Measurements from ENCODE around the gene NPDC1.

Gene NPDC1

DNA sequence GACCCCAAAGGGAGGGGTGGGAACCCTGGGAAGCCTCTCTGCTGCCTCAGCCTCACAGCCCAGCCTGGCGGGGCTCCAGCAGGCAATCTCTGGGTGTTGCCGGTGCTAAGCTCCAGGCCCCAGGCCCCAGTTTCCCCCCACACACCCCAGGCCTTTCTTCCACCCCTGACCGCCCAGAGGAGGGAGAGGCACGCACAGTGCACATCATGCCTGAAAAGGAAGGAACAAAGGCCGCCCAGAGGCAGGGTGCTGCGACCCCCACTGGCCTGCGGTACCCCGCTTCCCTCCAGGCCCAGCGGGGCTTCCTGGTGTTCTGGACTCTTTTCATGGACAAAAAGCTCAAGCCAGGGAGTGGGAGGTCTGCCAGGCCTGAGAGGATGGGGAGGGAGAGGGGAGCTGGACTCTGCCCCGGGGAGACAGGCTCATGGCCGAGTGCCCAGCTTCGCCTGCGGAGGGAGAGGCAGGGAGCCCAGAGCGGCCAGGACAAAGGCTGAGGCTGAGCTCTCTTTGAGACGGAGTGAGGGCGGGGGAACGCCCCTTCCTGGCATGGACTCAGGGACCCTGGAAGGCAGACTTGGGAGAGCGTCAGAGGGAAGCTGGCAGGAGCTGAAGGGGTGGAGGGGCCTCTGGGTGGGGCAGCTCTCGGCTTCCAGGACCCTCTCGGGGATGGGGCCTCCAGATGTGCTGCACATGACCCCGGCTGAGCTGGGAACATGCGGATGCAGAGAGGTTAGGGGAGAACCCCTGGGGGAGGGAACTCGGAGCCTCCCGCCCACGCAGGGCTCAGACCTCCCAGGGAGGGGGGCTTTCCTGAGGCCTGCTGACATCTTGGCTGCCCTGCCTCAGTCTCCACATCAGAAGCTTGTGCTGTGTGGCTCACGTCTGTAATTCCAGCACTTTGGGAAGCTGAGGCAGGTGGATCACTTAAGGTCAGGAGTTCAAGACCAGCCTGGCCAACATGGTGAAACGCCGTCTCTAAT is 9.7 kb upstream of the NPDC1 start:
- DNase-seq = no peak

DNA sequence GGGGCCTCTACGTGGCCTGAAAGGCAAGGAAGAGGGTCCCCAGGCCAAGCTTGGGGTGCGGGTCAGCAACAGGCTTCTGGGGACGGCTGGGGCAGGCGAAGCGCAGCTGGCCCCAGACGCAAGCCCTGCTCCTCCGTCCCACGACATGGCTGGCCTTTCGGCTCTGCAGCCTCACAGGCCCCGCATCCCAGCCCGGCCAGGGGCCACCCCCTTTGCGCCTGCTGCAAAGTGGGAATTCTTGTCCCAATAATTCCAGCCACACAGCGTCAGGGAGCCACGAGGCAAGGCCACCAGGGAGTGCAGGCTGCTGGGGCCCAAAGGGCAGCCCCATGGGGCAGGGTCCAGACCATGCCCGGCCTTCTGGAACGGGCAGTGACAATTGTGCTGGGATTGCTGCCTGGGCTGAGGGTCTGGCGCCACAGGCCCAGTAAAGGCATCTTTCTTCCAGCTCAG is 9.0 kb upstream of the NPDC1 start:
- DNase-seq = no peak

DNA sequence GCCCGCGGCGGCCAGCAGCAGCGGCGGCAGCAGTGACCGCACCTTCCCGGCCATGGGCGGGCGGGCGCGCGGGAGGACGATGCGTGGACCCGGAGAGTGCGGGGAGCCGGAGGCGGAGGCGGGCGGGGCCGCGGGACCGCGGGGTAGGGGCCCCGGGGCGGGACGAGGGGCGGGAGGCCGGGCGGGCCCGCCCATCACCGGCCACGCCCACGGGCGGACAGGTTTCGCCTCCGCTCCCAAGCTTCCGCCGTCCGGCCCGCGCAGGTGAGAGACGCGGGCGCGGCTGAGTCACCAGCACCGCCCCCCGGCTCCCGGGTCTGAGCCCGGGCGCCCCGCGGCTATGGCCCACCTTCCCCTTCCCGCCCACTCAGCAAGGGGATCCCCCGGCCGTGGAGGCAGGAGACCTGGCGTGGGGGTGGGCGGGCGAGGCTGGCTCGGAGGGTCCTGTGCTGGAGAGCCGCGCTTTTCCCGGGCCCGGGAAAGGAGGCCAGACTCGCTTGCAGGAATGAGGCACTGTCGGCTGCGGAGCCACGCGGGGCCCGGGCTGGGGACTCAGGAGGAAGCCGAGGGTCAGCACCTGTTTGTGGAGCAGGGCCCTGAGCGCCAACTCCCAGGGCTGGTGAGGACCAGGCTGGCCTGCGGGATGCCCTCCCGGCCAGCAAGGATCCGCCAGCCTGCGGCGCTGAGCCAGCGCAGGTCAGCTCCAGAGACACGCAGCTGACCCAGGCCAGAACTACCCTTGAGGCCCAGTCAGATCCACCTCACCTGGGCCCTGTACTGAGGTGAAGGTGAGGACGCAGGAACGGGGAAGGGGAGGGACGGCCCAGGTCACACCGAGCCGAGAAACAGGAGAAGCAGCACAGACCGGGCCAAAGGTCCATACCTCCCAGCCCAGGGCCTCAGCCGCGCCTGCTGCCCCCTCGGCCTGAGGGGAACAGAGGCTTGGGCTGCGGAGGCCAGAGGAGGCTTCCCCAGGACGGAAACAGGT is 8.3 kb upstream of the NPDC1 start, which contains the start of gene ENTPD2:
Gene ENTPD2, minus strand, starts transcription at position 118 of the 988 bp plus-strand sequence. Its CDS starts 64 bp downstream, at position 54.
- no peak for DNase-seq

DNA sequence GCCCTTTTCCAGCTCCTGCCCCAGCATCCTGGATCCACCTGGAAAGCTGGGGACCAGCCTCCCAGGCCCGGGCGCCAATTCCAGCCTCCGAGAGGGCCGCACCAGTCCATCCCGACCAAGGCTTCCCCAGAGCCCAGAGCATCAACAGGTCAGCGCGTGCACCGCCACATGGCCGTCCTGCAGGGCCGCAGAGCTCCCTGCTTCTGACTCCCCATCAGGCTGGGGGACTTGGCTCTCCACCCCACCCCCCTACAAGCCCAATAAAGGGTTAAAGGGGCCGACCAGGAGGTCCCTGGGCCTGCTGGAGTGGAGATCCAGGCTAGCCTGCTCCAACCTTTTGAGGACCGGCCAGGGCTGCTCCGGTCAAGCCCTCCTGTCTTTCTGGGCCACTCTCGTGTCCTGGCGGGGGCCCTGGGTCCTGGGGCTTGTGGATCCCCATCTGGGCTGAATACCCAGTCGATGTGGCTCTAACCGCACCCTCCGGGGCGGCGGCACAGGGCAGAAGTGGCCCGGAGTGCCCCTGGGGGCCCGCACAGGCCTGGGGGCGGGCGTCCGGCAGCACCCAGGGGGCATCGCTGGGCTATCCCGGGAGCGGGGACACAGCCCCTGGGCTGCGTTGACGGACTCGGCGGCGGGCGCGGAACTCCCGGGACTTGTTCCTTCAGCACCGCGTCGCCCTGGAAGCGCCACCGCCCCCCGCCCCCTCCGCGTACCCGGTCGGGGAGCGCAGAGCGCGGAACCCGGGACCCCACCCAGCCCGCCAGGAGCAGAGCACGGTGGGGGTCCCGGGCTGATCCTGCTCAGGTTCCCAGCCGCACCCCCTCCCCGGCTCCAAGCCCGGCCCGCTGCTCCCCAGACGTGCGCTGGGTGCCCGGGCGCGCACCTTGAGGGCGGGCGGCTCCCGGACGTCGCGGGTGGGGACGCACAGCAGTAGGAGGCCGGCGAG is 7.3 kb upstream of the NPDC1 start:
- no peak for DNase-seq

DNA sequence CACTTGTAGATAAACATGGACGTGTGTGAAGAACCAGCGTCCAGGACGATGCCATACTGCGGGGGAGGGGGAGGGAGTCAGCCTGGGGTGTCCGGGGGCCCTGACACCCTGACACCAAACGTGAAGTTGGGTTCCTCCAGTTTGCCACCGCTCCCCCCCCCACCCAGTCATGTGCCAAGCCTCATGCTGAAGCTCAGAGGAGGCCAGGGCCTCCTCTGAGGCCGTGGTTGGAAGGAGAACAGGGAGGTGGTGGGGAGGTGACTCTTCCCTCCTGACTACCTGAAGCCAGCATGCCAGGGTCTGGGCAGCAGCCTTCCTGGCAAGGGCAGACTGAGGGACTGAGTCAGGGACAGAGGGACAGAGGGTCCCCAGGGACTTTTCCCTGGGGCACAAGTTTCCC is 6.3 kb upstream of the NPDC1 start:
- no peak for DNase-seq

DNA sequence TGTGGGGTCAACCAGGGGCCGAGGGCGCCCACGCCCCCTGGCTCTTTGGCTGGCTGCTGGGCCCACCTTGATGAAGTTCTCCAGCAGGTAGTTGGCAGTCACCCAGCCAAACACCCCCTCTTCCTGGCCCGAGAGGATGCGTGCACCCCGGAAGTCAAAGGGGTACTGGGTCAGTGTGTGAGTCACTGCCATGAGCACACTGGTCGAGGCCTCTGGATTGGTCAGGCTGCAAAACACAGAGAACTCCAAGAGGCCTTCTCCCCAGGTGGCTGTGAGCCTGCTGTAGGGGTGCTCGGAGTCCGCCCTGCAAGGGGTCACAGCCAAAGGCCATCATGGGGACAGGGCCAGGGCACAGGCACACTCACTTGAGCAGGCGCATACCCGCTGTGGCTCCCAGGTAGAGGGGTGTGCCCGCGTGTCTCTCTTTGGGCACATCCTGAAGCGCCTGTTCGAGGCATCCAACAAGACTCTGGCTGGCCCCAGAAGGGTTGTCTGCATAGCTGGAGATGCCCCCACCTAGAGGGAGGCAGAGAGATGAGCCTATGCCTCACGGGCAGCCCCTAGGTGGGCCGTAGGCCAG is 5.3 kb upstream of the NPDC1 start:
- no peak for DNase-seq

DNA sequence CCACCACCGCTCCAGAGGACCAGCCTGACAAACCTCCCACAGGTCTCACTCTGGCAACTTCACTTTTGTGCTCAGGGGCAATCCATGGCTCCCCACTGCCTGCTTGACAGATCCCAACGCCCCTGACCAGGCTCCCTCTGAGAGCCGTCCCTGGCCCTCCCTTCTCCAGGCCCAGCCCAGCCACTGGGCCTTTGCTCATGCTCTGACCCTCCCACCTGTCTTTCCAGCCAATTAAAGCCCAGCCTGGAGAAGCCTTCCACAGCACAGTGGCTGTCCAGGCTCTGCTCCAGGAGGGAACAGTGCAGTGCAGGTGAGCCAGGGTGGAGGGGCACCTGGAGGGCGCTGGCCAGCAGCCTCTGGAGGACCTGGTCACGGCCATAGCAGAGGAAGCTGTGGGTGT is 4.6 kb upstream of the NPDC1 start:
- DNase-seq = no peak

DNA sequence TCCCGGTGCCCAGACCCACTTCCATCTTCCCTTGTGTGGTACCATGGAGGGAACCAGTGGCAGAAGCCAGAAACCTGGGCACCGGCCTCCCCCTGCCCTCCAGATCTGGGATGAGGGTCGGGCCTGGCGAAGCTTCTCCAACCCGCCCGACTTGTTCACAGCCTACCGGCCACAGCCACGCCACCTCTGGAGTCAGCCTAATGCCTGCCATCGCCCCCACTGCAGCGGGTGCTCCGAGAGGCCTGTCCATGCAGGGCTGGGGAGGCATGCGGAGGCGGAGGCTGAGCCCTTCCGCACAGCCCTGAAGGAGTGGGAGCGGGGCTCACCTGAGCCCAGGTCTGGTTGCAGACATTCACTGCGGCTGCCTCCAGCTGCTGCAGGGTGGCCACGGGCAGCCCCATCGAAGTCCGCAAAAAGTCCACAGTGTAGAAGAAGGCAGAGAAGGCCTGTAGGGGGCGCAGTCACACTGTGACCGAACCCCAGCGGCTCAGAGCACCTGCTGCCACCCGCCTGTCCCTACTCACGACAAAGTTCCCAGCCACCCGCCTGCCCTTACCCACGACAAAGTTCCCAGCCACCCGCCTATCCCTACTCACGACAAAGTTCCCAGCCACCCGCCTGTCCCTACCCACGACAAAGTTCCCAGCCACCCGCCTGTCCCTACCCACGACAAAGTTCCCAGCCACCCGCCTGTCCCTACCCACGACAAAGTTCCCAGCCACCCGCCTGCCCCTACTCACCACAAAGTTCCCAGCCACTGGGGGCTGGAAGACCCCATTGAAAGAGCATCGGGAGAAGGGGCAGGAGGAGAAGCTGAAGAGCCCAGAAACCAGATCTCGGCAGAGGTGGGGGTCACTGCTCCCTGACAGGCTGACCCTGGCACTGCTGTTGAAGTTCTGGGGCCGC is 3.8 kb upstream of the NPDC1 start:
- DNase-seq = peak; percentile 91

DNA sequence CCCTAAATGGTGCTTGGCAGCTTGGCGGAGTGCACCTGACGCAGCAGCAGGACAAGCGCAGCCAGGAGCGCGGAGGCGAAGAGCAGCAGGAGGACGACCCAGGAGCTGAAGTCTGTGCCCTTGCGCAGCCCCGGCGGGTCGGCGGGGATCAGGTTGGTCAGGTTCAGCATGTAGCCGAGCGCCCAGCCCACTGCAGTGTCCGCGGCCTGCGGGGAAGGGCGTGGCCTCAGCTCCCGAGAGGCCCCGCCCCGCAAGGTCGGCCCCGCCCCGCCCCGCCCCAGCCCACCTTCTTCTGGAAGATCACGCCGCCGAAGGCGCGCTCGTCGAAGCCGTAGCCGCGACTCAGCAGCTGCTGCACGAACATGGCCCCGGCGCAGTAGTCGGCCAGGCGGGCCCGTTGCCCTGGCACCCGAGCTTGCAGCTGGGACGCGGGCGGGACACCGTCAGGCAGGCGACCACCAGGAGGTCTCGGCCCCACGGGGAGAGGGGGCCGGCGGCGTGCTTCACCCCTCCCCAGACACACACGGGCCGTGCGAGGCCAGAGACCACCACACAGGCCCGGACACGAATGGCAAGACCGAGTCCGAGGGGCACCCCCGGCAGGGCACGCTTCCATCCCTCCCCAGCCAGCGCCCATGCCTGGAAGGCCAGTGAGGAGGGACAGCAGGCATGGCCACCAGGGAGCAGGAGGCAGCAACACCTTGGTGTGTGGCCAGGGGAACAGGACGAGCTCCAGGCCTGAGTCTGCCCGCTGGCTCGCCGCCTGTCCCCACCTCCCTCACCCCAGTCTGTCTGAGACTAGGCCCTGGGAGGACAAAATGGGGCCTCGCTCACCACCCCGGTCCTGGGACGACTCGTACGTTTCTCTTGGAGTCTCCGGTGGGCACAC is 2.9 kb upstream of the NPDC1 start:
- peak; percentile 34 for DNase-seq

DNA sequence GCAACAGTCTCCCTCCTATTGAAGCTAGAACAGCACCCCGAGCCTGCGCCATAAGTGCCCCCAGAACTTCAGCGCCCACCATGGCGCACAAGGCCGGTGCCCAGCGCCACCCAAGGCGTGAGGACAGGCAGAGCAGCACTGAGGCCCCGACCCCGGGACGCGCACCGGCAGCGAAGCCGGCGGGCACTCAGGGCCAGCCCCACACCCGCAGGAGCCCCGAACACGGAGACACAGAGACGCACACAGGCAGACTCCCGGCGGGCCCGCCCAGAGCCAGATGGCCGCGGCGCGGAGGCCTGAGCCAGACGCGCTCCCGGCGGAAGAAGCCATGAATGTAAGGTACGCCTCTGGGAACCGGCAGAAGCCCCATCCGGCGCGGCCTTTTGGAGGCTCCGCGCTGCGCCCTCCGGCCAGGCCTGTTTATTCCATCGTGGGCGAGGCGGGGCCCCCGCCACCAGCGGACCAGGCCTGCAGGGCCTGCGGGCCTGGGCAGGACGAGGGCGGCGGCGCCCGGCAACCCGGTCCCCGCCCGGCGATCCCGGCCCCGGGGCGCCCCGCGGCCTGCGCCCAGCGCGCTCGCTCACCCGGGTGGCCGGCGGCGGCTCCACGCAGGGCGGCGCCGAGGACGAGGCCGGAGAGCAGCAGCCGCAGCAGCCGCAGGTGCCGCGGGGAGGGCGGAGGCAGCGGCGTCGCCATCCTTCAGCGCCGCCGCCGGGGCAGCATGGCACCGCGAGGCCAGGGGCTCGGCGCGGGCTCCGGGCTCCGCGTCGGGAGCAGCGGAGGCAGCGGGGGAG is 486 bp downstream of the NPDC1 start:
- no peak for DNase-seq

DNA sequence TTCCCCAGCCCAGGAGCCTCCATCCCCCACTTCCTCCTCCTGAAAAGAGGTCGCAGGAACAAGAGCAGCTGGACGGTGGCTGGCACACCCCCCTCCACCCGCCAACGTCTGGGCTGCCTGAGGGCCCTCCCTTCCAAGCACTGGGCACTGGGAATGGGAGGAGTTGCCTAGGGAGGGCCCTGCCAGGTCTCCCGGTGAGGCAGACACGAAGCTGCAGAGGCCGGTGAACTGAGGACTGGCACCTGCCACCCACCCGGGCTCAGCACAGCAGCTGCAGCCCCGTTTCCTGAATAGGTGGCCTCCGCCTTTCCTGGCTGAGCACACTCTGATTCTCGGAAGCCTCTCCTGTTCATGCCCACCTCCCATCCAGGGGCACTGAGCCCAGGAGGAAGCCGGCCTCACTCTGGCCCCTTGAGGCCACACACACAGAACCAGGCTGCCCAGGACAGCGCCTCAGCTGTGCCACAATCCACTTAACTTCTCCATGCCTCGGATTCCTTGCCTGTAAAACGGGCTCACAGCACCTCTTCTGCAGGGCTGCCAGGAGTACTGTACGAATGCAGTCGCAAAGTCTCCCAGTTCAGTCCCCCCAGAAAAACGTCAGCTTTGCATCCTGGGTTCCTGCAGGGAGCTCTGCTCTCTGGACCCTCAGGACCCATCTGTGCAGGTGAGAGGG is 1.3 kb downstream of the NPDC1 start:
- DNase-seq = no peak

DNA sequence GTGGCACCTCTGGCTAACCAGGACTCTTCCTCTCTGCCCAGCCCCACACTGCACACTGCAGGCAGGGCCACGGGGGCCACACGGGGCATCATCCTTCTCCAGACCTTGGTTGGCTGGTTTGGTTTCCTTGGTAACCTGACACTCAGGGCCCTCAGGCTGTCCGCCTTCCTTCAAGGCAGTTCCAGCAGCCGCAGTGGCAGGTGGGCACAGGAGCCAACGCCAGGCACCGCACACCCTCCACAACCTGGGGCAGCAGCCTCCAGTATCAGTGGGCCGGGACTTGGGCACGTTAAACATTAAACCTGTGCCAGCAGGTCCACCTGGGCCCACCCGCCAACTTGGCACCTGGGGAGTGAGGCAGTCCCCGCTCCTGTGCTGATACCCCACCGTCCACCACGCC is 1.9 kb downstream of the NPDC1 start:
- no peak for DNase-seq

DNA sequence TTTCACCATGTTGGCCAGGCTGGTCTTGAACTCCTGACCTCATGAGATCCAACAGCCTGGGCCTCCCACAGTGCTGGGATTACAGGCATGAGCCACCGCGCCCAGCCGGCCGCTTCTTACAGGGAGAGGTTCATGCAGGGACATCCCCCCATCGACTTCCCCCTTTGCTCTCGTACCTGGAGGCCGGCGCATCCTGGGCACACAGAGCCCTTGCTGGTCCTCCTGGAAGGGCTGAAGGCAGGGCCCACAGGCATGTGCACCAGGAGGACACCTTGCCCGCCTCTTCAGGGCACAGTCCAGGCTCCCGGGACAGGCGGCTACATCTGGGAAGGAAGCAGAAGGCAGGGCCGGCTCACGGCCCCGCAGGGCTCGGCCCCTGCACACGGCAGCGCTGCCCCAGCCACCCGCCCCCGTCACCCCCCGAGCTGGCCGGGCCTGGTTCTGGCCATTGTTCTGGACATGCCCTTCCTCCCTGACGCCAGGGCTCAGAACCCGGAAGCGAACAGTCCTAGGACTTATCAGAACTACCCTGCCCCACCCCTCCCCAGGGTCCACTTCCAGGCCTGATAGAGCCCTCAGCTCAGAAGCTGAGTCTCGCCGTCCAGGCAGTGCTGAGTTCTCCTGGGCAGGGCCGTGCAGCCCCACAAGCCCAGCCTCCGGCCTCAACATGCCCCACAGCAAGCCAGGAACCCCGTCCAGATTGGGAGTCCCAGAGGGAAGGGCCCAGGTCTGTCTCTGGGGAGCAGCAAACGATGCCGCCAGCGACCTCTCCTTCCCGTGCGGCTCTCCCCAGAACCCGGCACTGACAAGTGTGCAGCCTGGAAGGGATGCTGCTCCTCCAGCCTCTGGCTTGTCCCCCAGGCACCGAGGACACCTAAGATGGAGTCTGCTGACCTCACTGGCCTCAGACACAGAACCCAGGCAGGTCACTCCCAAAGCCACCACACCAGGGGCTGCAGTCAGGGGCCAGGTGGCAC is 2.9 kb downstream of the NPDC1 start:
- no peak for DNase-seq

DNA sequence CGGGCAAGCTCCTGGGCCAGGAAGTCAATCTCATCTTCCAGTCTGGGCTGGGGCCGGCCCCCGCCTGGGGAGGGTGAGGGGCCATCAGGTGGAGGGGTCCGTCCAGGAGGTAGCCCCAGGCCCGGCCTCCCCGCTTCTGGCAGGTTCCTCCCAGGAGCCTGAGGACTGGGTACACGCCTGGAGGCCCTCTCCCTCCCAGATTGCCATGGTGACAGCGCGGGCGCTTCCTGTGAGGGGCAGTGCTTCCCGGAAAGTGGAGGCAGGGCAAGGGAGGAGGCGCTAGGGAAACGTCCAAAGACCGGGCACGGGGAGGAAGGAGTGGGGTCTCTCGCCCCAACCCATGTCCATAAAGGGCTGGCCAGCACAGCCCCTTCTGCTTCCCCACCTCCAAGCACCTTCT is 4.9 kb downstream of the NPDC1 start:
- no peak for DNase-seq

DNA sequence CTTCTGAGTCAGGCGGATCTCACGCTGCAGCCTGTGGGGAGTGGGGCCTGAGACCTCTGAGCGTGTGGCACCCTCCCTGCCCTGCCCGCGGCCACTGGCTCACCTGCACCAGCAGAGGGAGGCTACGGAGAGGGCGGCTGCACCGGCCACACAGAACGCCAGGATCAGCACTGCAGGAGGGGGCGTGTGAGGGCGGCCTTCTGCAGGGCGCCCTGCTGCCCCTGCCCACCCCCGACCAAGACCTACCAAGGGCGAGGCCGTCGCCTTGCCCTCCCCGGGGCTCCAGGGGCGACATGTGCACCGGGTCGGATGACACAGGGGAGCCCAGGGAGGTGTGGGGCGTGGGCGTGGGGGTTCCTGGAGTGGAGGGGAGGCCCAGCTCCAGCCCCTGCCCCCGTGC is 5.4 kb downstream of the NPDC1 start:
- no peak for DNase-seq

DNA sequence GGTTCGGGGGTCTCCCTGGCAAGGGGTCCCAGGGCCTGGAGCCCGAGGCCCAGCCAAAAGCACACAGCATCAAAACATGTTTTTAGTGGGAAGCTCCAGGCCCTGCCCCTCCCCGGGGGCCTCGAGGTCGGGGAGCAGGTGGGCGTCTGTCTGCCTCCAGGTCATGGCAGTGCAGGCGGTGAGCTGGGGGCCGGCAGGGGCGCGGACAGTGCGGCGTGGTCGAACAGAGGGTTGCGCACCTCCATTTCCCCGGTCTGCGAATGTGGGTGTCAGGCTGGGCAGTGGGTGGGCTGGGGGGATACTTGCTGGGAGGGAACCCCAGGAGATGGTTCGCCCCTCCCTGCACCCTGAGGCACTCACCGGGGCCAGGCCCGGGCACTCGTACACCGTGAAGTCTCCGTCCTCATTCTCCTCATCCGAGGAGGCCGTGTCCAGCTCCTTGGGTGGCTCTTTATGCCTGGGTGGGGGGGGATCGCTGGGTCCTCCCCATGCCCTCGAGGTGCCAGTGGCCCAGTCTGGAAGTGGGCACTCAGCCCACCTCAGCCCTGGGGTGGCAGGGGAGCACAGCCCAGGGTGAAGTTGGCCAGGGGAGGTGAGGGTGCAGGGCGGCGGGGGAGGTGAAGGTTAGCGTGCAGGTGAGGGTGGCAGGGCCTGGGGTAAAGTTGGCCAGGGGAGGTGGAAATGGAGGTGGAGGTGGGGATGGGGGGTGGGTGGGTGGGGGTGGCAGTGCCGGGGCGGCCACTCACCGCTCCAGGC is 6.2 kb downstream of the NPDC1 start:
- no peak for DNase-seq

Measured in hematopoietic multipotent progenitor cell treated with erythropoietin and hydrocortisone succinate and interleukin-3 and kit ligand, for 6 days (in vitro differentiated cells).